Left lung (tissue), 10 donors: Measurements from ENCODE around the gene HOMER2. TPM values are rescaled to one million over a fixed set of nuclear protein-coding genes. Genes with fewer than 3 reads are reported as not detected.

Source experiments
- ATAC-seq: fragments of 200-7000 bp; cut with Tn5 transposase; one replicate; pipeline ENCODE4 v1.9.1; 2020; ENCODE audit warnings: moderate library complexity
- DNase-seq, 4 donors: peaks; one replicate each; pipeline ENCODE4 v3.0.0-alpha.2; 2013 to 2020
- H3K27ac ChIP-seq, 2 donors: fragments of 200-600 bp; sonication (generic) in 1 of 2; one replicate each; pipeline versions ENCODE4 v1.5.0 to v1.8.0; 2020 to 2021
- H3K27me3 ChIP-seq, 2 donors: fragments of 200-600 bp; sonication (generic) in 1 of 2; one replicate each; pipeline versions ENCODE4 v1.5.0 to v1.8.0; 2020 to 2021
- H3K36me3 ChIP-seq, 2 donors: fragments of 200-600 bp; sonication (generic) in 1 of 2; one replicate each; pipeline versions ENCODE4 v1.5.0 to v1.8.0; 2020 to 2021
- H3K4me1 ChIP-seq, 2 donors: fragments of 200-600 bp; one replicate each; pipeline ENCODE4 v1.8.0; 2021
- H3K4me3 ChIP-seq, 2 donors: fragments of 200-600 bp; sonication (generic) in 1 of 2; one replicate each; pipeline versions ENCODE4 v1.5.0 to v1.8.0; 2020 to 2021; ENCODE audit warnings: mild to moderate bottlenecking in 1 of 2
- H3K9me3 ChIP-seq, 2 donors: fragments of 200-600 bp; sonication (generic) in 1 of 2; one replicate each; pipeline versions ENCODE4 v1.5.0 to v1.8.0; 2020 to 2021
- intact Hi-C, 2 donors: fragments of 100-400 bp; cut with DNase I; formaldehyde crosslinking; loops; one replicate each; pipeline versions ENCODE4 v1.11.2 to v1.14.2; 2022
- polyA plus RNA-seq, 6 donors: library from polyadenylated mRNA; unstranded; fragments of 120-200 nt; gene quantifications; one replicate each; pipeline ENCODE4 v1.2.1, GENCODE V29; 2013; ENCODE audit not compliant: insufficient read length in 6 of 6
- total RNA-seq, 2 donors: library from RNA; stranded (reverse); fragmentation: NEBNext Ultra II Directional; extraction: Animal tissue kit (Norgen Biotek cat#: 25700); gene quantifications; one replicate each; pipeline ENCODE4 v1.2.1, GENCODE V29; 2021
- TF ChIP-seq, protein P1 (sequence below), 2 donors: fragments of 200-600 bp; sonication (generic) in 1 of 2; IDR thresholded peaks; one replicate each; pipeline versions ENCODE4 v1.5.0 to v1.8.0; 2021; ENCODE audit warnings: antibody characterized with exemption in 2 of 2
- donor health status: DM: no; HTN: yes; CAD: no.
- donor health status: DM: no; HTN: no; CAD: no.

HOMER2 gene
- total and polyA plus RNA-seq, 8 donors = 17.3 to 22.4 (median 19.0) TPM

DNA sequence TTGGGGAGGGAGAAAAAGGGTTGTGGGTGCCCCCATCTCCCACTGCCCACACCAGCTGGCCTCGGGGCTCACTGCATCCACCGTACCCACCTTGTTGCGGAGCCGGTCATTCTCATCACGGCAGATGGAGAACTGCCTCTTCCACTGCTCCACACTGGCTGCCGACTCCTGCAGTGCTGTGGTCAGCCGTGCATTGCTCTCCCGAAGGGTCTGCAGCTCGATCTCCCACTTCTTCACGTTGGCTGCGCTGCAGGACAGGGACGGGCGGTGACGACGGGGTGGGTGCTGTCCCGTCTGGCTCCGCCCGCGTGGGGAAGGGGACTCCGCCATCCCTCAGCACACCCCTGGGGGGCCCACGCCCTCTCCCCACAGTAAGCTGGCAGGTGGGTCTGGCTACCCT is 98.0 kb downstream of the HOMER2 start:
- H3K27me3 ChIP-seq = no peaks in the 10 kb centered on the region

DNA sequence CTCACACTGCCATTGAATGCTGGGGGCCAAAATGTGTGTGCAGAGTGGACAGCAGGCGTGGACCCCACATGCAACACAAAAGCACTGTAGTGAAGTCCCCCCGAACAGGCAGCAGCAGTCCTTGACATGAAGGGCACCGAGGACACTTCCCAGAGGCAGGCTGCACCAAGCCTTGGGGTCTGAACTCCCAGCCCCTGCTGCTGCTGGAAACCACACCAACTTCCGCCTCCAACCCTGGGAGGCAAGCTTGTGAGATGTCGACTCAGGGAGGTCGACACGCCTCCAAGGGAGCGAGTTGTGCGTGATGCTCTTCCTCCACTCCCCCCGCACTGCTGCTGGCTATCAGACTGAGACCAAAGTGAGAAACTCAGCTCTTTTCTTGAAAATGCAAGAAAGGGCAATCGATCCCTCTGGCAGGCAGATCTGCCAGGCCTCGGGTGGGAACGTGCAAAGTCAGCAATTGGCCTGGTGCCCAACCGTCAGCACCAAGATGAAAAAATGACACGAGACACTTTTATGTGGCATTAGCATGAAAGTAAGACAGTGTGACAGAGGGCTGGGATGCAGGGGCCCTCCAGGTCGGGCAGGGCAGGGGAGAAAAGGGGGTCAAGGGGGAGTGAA is 99.5 kb downstream of the HOMER2 start:
- Histone ChIP-seq H3K4me1 (peaks cover 0 to 10% of the 10 kb centered on the region in 2 donors), H3K4me3 (no peak overlapping the region), H3K27me3 (no peaks in the 10 kb centered on the region), H3K9me3 (no peaks in the 10 kb centered on the region), H3K36me3 (no peaks in the 10 kb centered on the region), H3K27ac (no peak overlapping the region)
- ATAC-seq = no peak
- intact Hi-C loops = no loop called here
- TF ChIP-seq, protein P1, sequence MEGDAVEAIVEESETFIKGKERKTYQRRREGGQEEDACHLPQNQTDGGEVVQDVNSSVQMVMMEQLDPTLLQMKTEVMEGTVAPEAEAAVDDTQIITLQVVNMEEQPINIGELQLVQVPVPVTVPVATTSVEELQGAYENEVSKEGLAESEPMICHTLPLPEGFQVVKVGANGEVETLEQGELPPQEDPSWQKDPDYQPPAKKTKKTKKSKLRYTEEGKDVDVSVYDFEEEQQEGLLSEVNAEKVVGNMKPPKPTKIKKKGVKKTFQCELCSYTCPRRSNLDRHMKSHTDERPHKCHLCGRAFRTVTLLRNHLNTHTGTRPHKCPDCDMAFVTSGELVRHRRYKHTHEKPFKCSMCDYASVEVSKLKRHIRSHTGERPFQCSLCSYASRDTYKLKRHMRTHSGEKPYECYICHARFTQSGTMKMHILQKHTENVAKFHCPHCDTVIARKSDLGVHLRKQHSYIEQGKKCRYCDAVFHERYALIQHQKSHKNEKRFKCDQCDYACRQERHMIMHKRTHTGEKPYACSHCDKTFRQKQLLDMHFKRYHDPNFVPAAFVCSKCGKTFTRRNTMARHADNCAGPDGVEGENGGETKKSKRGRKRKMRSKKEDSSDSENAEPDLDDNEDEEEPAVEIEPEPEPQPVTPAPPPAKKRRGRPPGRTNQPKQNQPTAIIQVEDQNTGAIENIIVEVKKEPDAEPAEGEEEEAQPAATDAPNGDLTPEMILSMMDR (IDR thresholded peaks at IDR 0.05) = no peak
- no peak for DNase-seq

More for the DNA sequence above, 98.0 kb downstream of the HOMER2 start:
- peaks cover 0 to 5% of the 10 kb centered on the region in 2 donors for H3K4me1 ChIP-seq
- H3K36me3 ChIP-seq = no peaks in the 10 kb centered on the region
- no peak for DNase-seq
- intact Hi-C loops = no loop called here
- H3K27ac ChIP-seq = no peak overlapping the region
- no peak overlapping the region for H3K4me3 ChIP-seq
- ATAC-seq = no peak
- TF ChIP-seq, protein P1 (IDR thresholded peaks at IDR 0.05) = no peak
- no peaks in the 10 kb centered on the region for H3K9me3 ChIP-seq

- TF ChIP-seq, protein P1 (IDR thresholded peaks at IDR 0.05) = no peak
- Histone ChIP-seq H3K9me3 (no peaks in the 10 kb centered on the region), H3K4me3 (no peak overlapping the region), H3K36me3 (no peaks in the 10 kb centered on the region), H3K27me3 (no peaks in the 10 kb centered on the region), H3K27ac (no peak overlapping the region), H3K4me1 (peaks cover 0 to 10% of the 10 kb centered on the region in 2 donors)
- DNase-seq (no peak), ATAC-seq (no peak)
- intact Hi-C loops = no loop called here
Measured at GRCh38 chr15:82851981-82852511, 100.5 kb downstream of the HOMER2 start.

DNA sequence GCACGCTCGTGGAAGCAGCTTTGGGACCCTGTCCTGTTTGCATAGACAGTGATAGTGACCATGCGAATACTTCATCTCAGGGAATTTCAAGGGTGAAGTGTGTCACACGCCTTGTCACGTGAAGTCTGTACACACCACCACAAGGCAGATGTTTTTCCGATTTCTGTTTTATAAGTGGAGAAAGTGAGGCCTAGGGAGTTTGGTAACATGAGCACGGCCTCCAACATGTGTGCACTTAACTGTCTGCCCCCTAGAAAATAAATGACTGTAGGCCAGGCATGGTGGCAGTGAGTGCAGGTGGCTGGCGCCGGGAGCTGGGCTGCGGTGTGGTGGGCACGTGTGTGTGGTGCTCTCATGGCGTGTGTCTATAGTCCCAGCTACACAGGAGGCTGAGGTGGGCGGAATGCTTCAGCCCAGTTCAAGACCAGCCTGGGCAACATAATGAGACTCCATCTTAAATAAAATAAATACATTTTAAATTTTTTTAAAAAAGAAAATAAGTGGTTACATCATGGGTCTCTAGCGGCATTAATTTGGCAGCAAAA is 101.1 kb downstream of the HOMER2 start:
- H3K9me3 ChIP-seq = no peaks in the 10 kb centered on the region
- TF ChIP-seq, protein P1 (IDR thresholded peaks at IDR 0.05) = no peak
- intact Hi-C loops = no loop called here
- DNase-seq = no peak
- ATAC-seq = no peak
- no peaks in the 10 kb centered on the region for H3K36me3 ChIP-seq
- H3K4me1 ChIP-seq = peaks cover 0 to 10% of the 10 kb centered on the region in 2 donors
- H3K27me3 ChIP-seq = no peaks in the 10 kb centered on the region
- no peak overlapping the region for H3K27ac ChIP-seq
- H3K4me3 ChIP-seq = no peak overlapping the region

DNA sequence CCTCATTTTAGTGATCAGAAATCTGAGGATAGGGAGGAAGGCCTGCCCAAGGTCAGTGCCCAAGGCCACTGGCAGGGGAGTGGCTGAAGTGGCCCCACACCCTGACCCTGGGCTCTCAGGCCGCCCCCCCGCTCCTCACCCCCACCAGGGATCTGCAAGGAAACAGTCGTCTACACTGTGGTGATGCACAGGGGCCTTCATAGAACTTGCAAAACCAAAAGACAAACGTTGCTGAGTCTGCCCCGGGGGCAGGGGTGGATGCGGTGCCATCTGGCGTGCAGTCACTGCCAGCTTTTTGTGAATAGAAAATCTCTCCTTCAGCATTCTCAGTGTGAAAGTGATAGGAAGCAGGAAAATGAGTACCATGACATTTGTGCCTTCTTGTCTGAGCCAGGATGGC is 101.8 kb downstream of the HOMER2 start:
- Histone ChIP-seq H3K27ac (no peak overlapping the region), H3K36me3 (no peaks in the 10 kb centered on the region), H3K9me3 (no peaks in the 10 kb centered on the region), H3K4me3 (no peak overlapping the region), H3K27me3 (no peaks in the 10 kb centered on the region), H3K4me1 (peaks cover 0 to 10% of the 10 kb centered on the region in 2 donors)
- ATAC-seq = no peak
- TF ChIP-seq, protein P1 (IDR thresholded peaks at IDR 0.05) = no peak
- no peak for DNase-seq
- intact Hi-C loops = no loop called here
